Esophagus muscularis mucosa (tissue), 4 donors: ENCODE data around the gene GPC6. TPM values are rescaled to one million over a fixed set of nuclear protein-coding genes. Genes with fewer than 3 reads are reported as not detected.

Experiments used
- DNase-seq: peaks from one replicate; pipeline ENCODE4 v3.0.0-alpha.2; 2017; ENCODE audit errors: extremely low spot score
- H3K27ac ChIP-seq, 4 donors: fragments of 200-600 bp; sonication (generic); replicated peaks in 1 of 4; 1 replicate in 3 of 4; 2 replicates in 1 of 4; pipeline ENCODE4 v1.5.1; 2016 to 2019; ENCODE audit warnings: mild to moderate bottlenecking in 1 of 4
- H3K27me3 ChIP-seq, 4 donors: fragments of 200-600 bp; sonication (generic); one replicate each; pipeline versions ENCODE4 v1.5.1 to v1.6.0; 2016 to 2019
- H3K36me3 ChIP-seq, 4 donors: fragments of 200-600 bp; sonication (generic); one replicate each; pipeline ENCODE4 v1.5.1; 2016 to 2019
- H3K4me1 ChIP-seq, 4 donors: fragments of 200-600 bp; sonication (generic); one replicate each; pipeline ENCODE4 v1.5.1; 2016 to 2019
- H3K4me3 ChIP-seq, 4 donors: fragments of 200-600 bp; sonication (generic); 1 replicate in 2 of 4; 2 replicates in 2 of 4; pipeline ENCODE4 v1.5.1; 2016 to 2019; ENCODE audit warnings: mild to moderate bottlenecking in 4 of 4, moderate library complexity in 1 of 4
- H3K9me3 ChIP-seq, 4 donors: fragments of 200-600 bp; sonication (generic); 1 replicate in 3 of 4; 2 replicates in 1 of 4; pipeline ENCODE4 v1.5.1; 2016 to 2019
- EP300 ChIP-seq: sonication (generic); formaldehyde crosslinking; IDR thresholded peaks from one replicate; pipeline ENCODE4 v1.6.1; 2017; ENCODE audit warnings: antibody characterized with exemption
- POLR2A ChIP-seq: fragments of 450-650 bp; IDR thresholded peaks from one replicate; pipeline ENCODE4 v1.6.1; 2017; ENCODE audit warnings: antibody characterized with exemption, moderate library complexity, mild to moderate bottlenecking, low read depth
- POLR2AphosphoS5 ChIP-seq, 2 donors: sonication (generic); formaldehyde crosslinking; IDR thresholded peaks; one replicate each; pipeline ENCODE4 v1.6.1; 2017; ENCODE audit warnings: antibody characterized with exemption in 2 of 2
- WGBS: methylation state at CpG from one replicate; pipeline ENCODE4 v1.1.5; 2018; 5-methylcytosine and 5-hydroxymethylcytosine counted together
- intact Hi-C: fragments of 100-400 bp; cut with DNase I; formaldehyde crosslinking; loops from one replicate; pipeline ENCODE4 v1.15.1; 2023
- total RNA-seq, 4 donors: library from RNA; depleted of rRNA; stranded (reverse); fragments of >200 nt; gene quantifications; one replicate each; pipeline versions ENCODE4 v1.1.0 to v1.2.1, GENCODE V29; 2016
- TF ChIP-seq, protein P1 (sequence below), 3 experiments: fragments of 200-600 bp in 2 of 3; fragments of 450-650 bp in 1 of 3; sonication (generic) in 2 of 3; IDR thresholded peaks; one replicate each; pipeline ENCODE4 v1.5.1; 2017 to 2019; ENCODE audit warnings: antibody characterized with exemption in 3 of 3, mild to moderate bottlenecking in 2 of 3, moderate library complexity in 1 of 3

The GPC6 gene
- total RNA-seq, 4 donors from 2014 or later: 6.5 to 17.2 (median 13.5) TPM

DNA sequence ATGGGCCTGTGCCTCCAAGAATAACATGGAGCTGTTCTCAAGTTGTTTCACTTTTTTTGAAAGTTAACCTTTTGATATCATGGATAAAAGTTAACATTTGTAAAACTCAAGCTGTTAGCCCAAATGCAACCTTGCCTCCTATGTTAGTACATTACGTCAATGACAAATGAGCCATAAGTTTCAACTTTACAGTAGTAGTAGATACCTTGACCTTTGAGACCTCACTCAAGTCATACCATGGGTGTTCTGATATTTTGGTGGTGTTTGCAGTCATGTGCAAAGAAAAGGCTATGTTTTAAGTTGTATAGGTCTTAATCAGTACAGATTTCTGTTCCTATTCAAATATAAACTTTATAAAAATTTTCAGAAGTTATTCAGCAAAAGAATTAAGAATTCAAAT is 539.2 kb downstream of the GPC6 start:
- DNase-seq: no peak
- intact Hi-C loops: no loop called here
- TF ChIP-seq POLR2A: no peak
- TF ChIP-seq, protein P1, sequence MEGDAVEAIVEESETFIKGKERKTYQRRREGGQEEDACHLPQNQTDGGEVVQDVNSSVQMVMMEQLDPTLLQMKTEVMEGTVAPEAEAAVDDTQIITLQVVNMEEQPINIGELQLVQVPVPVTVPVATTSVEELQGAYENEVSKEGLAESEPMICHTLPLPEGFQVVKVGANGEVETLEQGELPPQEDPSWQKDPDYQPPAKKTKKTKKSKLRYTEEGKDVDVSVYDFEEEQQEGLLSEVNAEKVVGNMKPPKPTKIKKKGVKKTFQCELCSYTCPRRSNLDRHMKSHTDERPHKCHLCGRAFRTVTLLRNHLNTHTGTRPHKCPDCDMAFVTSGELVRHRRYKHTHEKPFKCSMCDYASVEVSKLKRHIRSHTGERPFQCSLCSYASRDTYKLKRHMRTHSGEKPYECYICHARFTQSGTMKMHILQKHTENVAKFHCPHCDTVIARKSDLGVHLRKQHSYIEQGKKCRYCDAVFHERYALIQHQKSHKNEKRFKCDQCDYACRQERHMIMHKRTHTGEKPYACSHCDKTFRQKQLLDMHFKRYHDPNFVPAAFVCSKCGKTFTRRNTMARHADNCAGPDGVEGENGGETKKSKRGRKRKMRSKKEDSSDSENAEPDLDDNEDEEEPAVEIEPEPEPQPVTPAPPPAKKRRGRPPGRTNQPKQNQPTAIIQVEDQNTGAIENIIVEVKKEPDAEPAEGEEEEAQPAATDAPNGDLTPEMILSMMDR (IDR thresholded peaks at IDR 0.05): no peak
- H3K4me1 ChIP-seq: peaks cover 0 to 10% (median 7%) of the 10 kb centered on the region in 4 donors
- no peak overlapping the region for H3K4me3 ChIP-seq
- H3K9me3 ChIP-seq: no peaks in the 10 kb centered on the region
- 84% methylated on average over 1 of the region's 1 CpG for WGBS
- no peak overlapping the region for H3K27ac ChIP-seq
- H3K36me3 ChIP-seq: no peaks in the 10 kb centered on the region
- no peaks in the 10 kb centered on the region for H3K27me3 ChIP-seq

DNA sequence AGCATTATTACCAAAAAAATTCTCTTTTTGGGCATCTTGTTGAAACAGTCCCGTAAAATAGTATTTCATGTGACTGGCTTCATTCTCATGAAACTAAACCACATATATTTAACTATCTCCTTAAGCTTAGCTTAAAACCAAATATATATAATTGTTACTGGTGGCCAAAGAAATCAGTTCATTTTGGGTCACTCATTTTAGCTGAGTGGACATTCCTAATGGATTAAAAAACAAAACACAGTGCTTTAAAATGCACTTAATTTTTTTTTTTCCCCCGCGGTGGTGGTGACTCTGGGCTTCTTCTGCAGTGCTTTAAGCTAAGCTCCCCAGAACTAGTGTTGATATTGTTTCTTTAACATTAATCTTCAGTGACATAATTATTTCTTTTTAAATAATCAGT is 540.1 kb downstream of the GPC6 start:
- H3K36me3 ChIP-seq: no peaks in the 10 kb centered on the region
- no peak overlapping the region for H3K27ac ChIP-seq
- 79% methylated on average over 3 of the region's 3 CpGs for WGBS
- peaks cover 0 to 10% (median 7%) of the 10 kb centered on the region in 4 donors for H3K4me1 ChIP-seq
- H3K9me3 ChIP-seq: no peaks in the 10 kb centered on the region
- intact Hi-C loops: no loop called here
- H3K27me3 ChIP-seq: no peaks in the 10 kb centered on the region
- no peak for DNase-seq
- no peak overlapping the region for H3K4me3 ChIP-seq
- no peak for TF ChIP-seq EP300
- TF ChIP-seq, protein P1 (IDR thresholded peaks at IDR 0.05): no peak
- no peak for TF ChIP-seq POLR2A

DNA sequence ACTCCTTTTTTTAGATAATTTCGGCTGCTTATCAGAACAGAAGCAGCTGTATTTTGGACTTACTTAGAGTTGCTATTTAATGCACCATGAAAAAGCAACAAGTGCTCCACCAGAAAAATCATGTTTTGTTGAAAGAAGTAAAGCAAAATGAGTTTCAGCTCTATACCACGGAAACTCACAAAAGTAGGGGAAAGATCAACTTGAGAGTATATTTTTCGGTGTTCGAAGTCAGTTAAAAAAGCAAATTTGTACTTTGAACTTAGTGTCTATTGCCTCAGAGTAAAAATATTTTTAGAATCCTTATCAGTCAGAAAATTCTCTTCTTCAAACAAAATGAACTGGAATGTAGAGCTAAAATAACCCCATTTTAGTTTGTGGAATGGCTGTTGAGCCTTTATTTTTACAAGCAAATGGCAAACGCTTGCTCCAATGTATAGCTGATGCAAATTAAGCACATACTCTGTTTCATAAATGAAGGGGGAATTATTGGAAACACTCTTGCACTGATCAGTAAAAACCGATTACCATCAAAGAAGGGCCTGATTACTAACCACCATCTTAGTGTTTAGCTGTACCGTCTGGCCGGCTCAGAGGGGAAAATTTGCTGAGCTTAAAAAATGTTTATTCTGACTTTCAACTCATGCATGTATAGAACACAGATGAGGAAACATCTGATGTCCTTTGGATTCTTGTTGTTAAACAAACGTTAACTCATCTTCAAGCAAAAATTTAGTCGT is 540.7 kb downstream of the GPC6 start:
- H3K9me3 ChIP-seq: no peaks in the 10 kb centered on the region
- H3K36me3 ChIP-seq: no peaks in the 10 kb centered on the region
- intact Hi-C loops: no loop called here
- peaks cover 0 to 10% (median 7%) of the 10 kb centered on the region in 4 donors for H3K4me1 ChIP-seq
- no peak overlapping the region for H3K27ac ChIP-seq
- 83% methylated on average over 10 of the region's 10 CpGs for WGBS
- TF ChIP-seq, protein P1 (IDR thresholded peaks at IDR 0.05): no peak
- TF ChIP-seq POLR2A (no peak), EP300 (no peak), POLR2AphosphoS5 (IDR thresholded peaks at IDR 0.05) (no peak)
- DNase-seq: no peak
- no peak overlapping the region for H3K4me3 ChIP-seq
- no peaks in the 10 kb centered on the region for H3K27me3 ChIP-seq

DNA sequence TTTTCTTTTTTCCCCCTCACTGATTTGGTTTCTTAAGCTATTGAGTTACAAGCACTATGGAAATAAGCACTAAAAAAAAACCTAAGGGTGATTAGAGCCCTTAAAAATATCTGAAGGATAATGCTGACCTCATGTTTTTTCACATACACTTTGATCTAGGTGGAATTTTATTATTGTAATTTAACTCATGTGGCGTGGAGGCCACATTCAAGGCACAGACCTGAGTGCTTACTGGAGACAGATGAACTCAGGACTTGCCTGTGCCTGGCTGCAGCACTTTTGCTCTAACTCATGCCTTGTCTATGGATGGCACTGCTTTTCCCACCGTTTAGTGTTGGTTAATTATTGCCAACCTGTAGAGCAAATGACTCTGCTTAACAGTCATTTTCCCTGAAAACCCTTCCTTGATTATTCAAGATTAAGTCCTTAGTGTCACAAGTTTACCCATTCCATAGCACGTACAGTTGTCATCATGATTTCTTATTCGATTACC is 541.4 kb downstream of the GPC6 start:
- Histone ChIP-seq H3K36me3 (no peaks in the 10 kb centered on the region), H3K9me3 (no peaks in the 10 kb centered on the region), H3K27me3 (no peaks in the 10 kb centered on the region), H3K4me3 (no peak overlapping the region), H3K27ac (no peak overlapping the region), H3K4me1 (peaks cover 0 to 10% (median 7%) of the 10 kb centered on the region in 4 donors)
- 89% methylated on average over 4 of the region's 4 CpGs for WGBS
- intact Hi-C loops: no loop called here
- TF ChIP-seq EP300: no peak
- TF ChIP-seq POLR2AphosphoS5 (IDR thresholded peaks at IDR 0.05): no peak
- TF ChIP-seq, protein P1 (IDR thresholded peaks at IDR 0.05): no peak
- TF ChIP-seq POLR2A: no peak
- no peak for DNase-seq
